ENCODE results near the gene SMARCB1.
A peak's percentile ranks its signal among the peaks of the same experiment; 100 is the strongest.

Gene SMARCB1

DNA sequence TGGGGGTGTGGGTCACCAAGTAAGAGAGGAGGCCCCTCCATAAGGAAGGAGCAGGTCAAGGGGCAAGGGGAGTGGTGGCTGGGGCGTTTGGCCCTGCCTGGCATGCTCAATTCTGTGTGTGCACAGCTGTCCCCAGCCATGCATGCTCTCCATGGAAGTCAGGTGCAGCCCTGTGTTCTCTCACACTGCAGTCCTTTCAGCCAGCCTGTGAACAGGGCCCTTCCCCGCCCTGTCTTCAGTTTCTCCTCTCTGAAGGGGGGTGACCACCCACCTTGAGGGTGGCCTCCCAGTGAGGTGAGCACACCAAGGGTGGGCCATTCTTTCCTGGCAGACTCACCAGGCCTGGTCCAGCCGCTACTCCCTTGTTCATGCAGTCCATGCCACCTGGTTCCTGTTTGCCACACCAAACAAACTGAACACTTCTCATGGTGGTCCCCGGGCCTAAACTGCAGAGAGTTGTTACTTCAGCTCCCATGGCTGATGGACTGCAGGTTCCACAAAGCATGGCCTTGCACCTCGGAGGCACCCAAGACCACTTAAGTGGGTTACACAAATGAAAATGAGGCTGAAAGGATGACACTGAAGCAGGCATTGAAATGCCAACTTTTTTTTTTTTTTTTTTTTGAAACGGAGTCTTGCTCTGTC, 17.3 kb upstream of the SMARCB1 start:
- DNase-seq (ENCODE audit: insufficient read length, low spot score) (no peak), FAIRE-seq (peak; percentile 64)
- no peak for TF ChIP-seq POLR2AphosphoS5 (IDR thresholded peaks at IDR 0.05; ENCODE audit: low read depth, low read length)
- no peak for TF ChIP-seq POLR2A (IDR thresholded peaks at IDR 0.05; ENCODE audit: low read depth, low read length)
- TF ChIP-seq PAX5 (IDR thresholded peaks at IDR 0.05; ENCODE audit: insufficient read depth, low read length, severe bottlenecking), result no peak
- no peak for TF ChIP-seq TAF1 (IDR thresholded peaks at IDR 0.05; ENCODE audit: low read depth, low read length)
- TF ChIP-seq SPI1 (IDR thresholded peaks at IDR 0.05; ENCODE audit: low read depth, low read length), result no peak
- TF ChIP-seq POU2F2 (IDR thresholded peaks at IDR 0.05; ENCODE audit: low read depth, low read length), result no peak

GRCh38 chr22:23772315-23772648, 14.5 kb upstream of the SMARCB1 start:
- no peak for DNase-seq (ENCODE audit: insufficient read length, low spot score)
- no peak for TF ChIP-seq POLR2AphosphoS5 (IDR thresholded peaks at IDR 0.05; ENCODE audit: low read depth, low read length)
- no peak for TF ChIP-seq TAF1 (IDR thresholded peaks at IDR 0.05; ENCODE audit: low read depth, low read length)
- TF ChIP-seq POLR2A (IDR thresholded peaks at IDR 0.05; ENCODE audit: low read depth, low read length), result no peak
- no peak for TF ChIP-seq POU2F2 (IDR thresholded peaks at IDR 0.05; ENCODE audit: low read depth, low read length)
- no peak for TF ChIP-seq SPI1 (IDR thresholded peaks at IDR 0.05; ENCODE audit: low read depth, low read length)
- no peak for TF ChIP-seq PAX5 (IDR thresholded peaks at IDR 0.05; ENCODE audit: insufficient read depth, low read length, severe bottlenecking)

GRCh38 chr22:23772649-23773473, 13.9 kb upstream of the SMARCB1 start, which contains the start of gene MMP11:
MMP11 (plus strand) TSS chr22:23772849; CDS start chr22:23772871, 22 bp downstream.
- TF ChIP-seq POLR2A (IDR thresholded peaks at IDR 0.05; ENCODE audit: low read depth, low read length) (no peak), PAX5 (IDR thresholded peaks at IDR 0.05; ENCODE audit: insufficient read depth, low read length, severe bottlenecking) (no peak), POLR2AphosphoS5 (IDR thresholded peaks at IDR 0.05; ENCODE audit: low read depth, low read length) (no peak), SPI1 (IDR thresholded peaks at IDR 0.05; ENCODE audit: low read depth, low read length) (no peak), TAF1 (IDR thresholded peaks at IDR 0.05; ENCODE audit: low read depth, low read length) (no peak), POU2F2 (IDR thresholded peaks at IDR 0.05; ENCODE audit: low read depth, low read length) (no peak)
- no peak for FAIRE-seq
- peak; percentile 68 for DNase-seq (ENCODE audit: insufficient read length, low spot score)

More at GRCh38 chr22:23772315-23772648, 14.5 kb upstream of the SMARCB1 start:
- FAIRE-seq, result no peak

GRCh38 chr22:23773483-23774113, 13.2 kb upstream of the SMARCB1 start:
- FAIRE-seq (no peak), DNase-seq (ENCODE audit: insufficient read length, low spot score) (no peak)
- TF ChIP-seq POLR2AphosphoS5 (IDR thresholded peaks at IDR 0.05; ENCODE audit: low read depth, low read length) (no peak), PAX5 (IDR thresholded peaks at IDR 0.05; ENCODE audit: insufficient read depth, low read length, severe bottlenecking) (no peak), TAF1 (IDR thresholded peaks at IDR 0.05; ENCODE audit: low read depth, low read length) (no peak), POLR2A (IDR thresholded peaks at IDR 0.05; ENCODE audit: low read depth, low read length) (no peak), POU2F2 (IDR thresholded peaks at IDR 0.05; ENCODE audit: low read depth, low read length) (no peak), SPI1 (IDR thresholded peaks at IDR 0.05; ENCODE audit: low read depth, low read length) (no peak)

- TF ChIP-seq POU2F2 (IDR thresholded peaks at IDR 0.05; ENCODE audit: low read depth, low read length) (no peak), TAF1 (IDR thresholded peaks at IDR 0.05; ENCODE audit: low read depth, low read length) (no peak), SPI1 (IDR thresholded peaks at IDR 0.05; ENCODE audit: low read depth, low read length) (no peak), PAX5 (IDR thresholded peaks at IDR 0.05; ENCODE audit: insufficient read depth, low read length, severe bottlenecking) (no peak)
- DNase-seq (ENCODE audit: insufficient read length, low spot score) (no peak), FAIRE-seq (no peak)
These were observed 12.4 kb upstream of the SMARCB1 start for GRCh38 chr22:23774114-23774921.

GRCh38 chr22:23774922-23775436, 11.8 kb upstream of the SMARCB1 start:
- DNase-seq (ENCODE audit: insufficient read length, low spot score) (no peak), FAIRE-seq (no peak)
- TF ChIP-seq TAF1 (IDR thresholded peaks at IDR 0.05; ENCODE audit: low read depth, low read length), result no peak
- no peak for TF ChIP-seq POLR2AphosphoS5 (IDR thresholded peaks at IDR 0.05; ENCODE audit: low read depth, low read length)
- TF ChIP-seq SPI1 (IDR thresholded peaks at IDR 0.05; ENCODE audit: low read depth, low read length), result no peak
- no peak for TF ChIP-seq PAX5 (IDR thresholded peaks at IDR 0.05; ENCODE audit: insufficient read depth, low read length, severe bottlenecking)
- TF ChIP-seq POU2F2 (IDR thresholded peaks at IDR 0.05; ENCODE audit: low read depth, low read length), result no peak
- TF ChIP-seq POLR2A (IDR thresholded peaks at IDR 0.05; ENCODE audit: low read depth, low read length), result no peak

DNA sequence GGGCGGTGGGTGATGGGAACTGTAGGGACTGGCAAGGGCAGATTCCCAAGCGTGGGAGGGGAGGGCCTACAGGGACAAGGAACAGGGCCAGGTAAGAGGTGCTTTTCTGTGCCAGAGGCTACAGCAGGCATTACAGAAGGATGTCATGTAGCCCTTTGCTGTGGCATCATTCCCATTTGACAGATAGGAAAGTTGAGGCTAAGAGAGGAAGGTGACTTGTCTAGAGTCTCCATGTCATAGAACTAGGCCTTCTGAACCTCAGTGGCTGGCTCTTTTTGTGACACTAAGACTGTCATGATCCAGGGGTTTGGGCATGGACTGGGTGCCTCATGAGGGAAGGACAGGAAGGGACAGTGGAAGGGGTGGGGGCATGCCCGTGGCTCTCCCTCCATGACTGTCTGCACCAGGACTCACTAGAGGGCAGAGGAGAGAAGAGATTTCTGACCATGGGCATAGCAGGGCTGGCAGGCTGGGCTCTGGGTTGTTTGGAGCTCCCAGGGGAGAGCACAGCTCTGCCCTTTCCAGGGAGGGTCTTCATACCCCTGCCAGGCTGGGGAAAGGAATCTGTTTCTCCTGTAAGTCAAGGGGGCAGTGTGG, 10.9 kb upstream of the SMARCB1 start:
- DNase-seq (ENCODE audit: insufficient read length, low spot score), result no peak
- TF ChIP-seq TAF1 (IDR thresholded peaks at IDR 0.05; ENCODE audit: low read depth, low read length), result no peak
- TF ChIP-seq POLR2A (IDR thresholded peaks at IDR 0.05; ENCODE audit: low read depth, low read length), result no peak
- no peak for TF ChIP-seq PAX5 (IDR thresholded peaks at IDR 0.05; ENCODE audit: insufficient read depth, low read length, severe bottlenecking)
- TF ChIP-seq POLR2AphosphoS5 (IDR thresholded peaks at IDR 0.05; ENCODE audit: low read depth, low read length), result no peak
- TF ChIP-seq SPI1 (IDR thresholded peaks at IDR 0.05; ENCODE audit: low read depth, low read length), result no peak
- no peak for TF ChIP-seq POU2F2 (IDR thresholded peaks at IDR 0.05; ENCODE audit: low read depth, low read length)
- no peak for FAIRE-seq
